HepG2 (cell line): ENCODE data around the gene ANXA6. TPM values are rescaled to one million over a fixed set of nuclear protein-coding genes. Genes with fewer than 3 reads are reported as not detected.

ENCODE experiments used
- ATAC-seq: fragments of 200-7000 bp; cut with Tn5 transposase; 3 replicates; pipeline ENCODE4 v1.9.1; 2020; ENCODE audit warnings: mild to moderate bottlenecking, moderate library complexity
- BruUV-seq: library from RNA; stranded (reverse); fragments of 400-500 nt; replicated peaks from 2 replicates; lab custom pipeline; 2021; lab: Mats Ljungman, UMichigan
- CTCF ChIA-PET: fragments of 300-600 bp; formaldehyde crosslinking; extraction: SDS; loops from one replicate; lab custom pipeline; 2021; ENCODE audit warnings: low total read pairs, inconsistent platforms, low intra/inter-chr PET ratio; lab: Yijun Ruan, JAX
- POLR2A ChIA-PET: fragments of 350-600 bp; sonication (Branson Sonifier 250); formaldehyde crosslinking; loops from one replicate; lab custom pipeline; 2020; ENCODE audit warnings: antibody characterized with exemption, inconsistent platforms; lab: Yijun Ruan, JAX
- DNase-seq: peaks from one replicate; pipeline ENCODE4 v3.0.0-alpha.2; 2015; ENCODE audit warnings: low spot score
- FAIRE-seq: peaks from 3 replicates; lab custom pipeline; 2011; peaks lifted over from hg19 to GRCh38; lab: Jason Lieb, UNC
- H2AFZ ChIP-seq: one replicate; pipeline ENCODE4 v1.6.1; 2011; ENCODE audit warnings: low read length, inconsistent platforms
- H3K27ac ChIP-seq: fragments of 300-600 bp; 3 replicates; pipeline ENCODE4 v1.8.0; 2011; ENCODE audit warnings: mixed run types, mild to moderate bottlenecking, mixed read lengths, low read length, inconsistent platforms; ENCODE audit not compliant: insufficient read depth; ENCODE audit errors: extremely low read length
- H3K27me3 ChIP-seq, 2 experiments: fragments of 200-600 bp in 1 of 2; 2 replicates in 1 of 2; 3 replicates in 1 of 2; pipeline versions ENCODE4 v1.6.0 to v1.8.0; 2011; ENCODE audit warnings: low read length in 2 of 2, mild to moderate bottlenecking in 2 of 2, moderate library complexity in 2 of 2, inconsistent platforms in 1 of 2; ENCODE audit not compliant: insufficient read depth in 2 of 2, control insufficient read depth in 1 of 2
- H3K36me3 ChIP-seq, 2 experiments: fragments of 200-600 bp in 1 of 2; replicated peaks in 1 of 2; 2 replicates in 1 of 2; 3 replicates in 1 of 2; pipeline versions ENCODE4 v1.5.1 to v1.8.0; 2011; ENCODE audit warnings: low read length in 2 of 2, inconsistent platforms in 1 of 2; ENCODE audit not compliant: insufficient read depth in 2 of 2, control insufficient read depth in 1 of 2
- H3K4me1 ChIP-seq: 2 replicates; pipeline ENCODE4 v1.5.1; 2012; ENCODE audit warnings: low read length, inconsistent platforms; ENCODE audit not compliant: insufficient read depth
- H3K4me2 ChIP-seq: 2 replicates; pipeline ENCODE4 v1.6.0; 2011; ENCODE audit warnings: low read depth, low read length, inconsistent platforms
- H3K4me3 ChIP-seq, 3 experiments: fragments of 200-600 bp in 1 of 3; sonication (generic), shearing (Covaris generic) in 1 of 3; replicated peaks in 1 of 3; 2 replicates each; pipeline ENCODE4 v1.5.1; 2011 to 2016; ENCODE audit warnings: low read length in 3 of 3, inconsistent platforms in 2 of 3, low read depth in 2 of 3, mild to moderate bottlenecking in 2 of 3, control low read depth in 1 of 3, mixed read lengths in 1 of 3; ENCODE audit not compliant: insufficient read depth in 1 of 3
- H3K79me2 ChIP-seq: one replicate; pipeline ENCODE4 v1.6.1; 2011; ENCODE audit warnings: low read length, inconsistent platforms; ENCODE audit not compliant: insufficient read depth
- H3K9ac ChIP-seq: 2 replicates; pipeline ENCODE4 v1.6.0; 2011; ENCODE audit warnings: mild to moderate bottlenecking, low read depth, low read length, inconsistent platforms; ENCODE audit not compliant: insufficient read depth
- H3K9me3 ChIP-seq: 2 replicates; pipeline ENCODE4 v1.5.1; 2012; ENCODE audit warnings: mild to moderate bottlenecking, low read length
- H4K20me1 ChIP-seq: 2 replicates; pipeline ENCODE4 v1.6.0; 2011; ENCODE audit warnings: inconsistent platforms, mild to moderate bottlenecking, low read length, moderate library complexity; ENCODE audit not compliant: insufficient read depth
- ELF1 ChIP-seq: sonication (generic); formaldehyde crosslinking; IDR thresholded peaks from 2 replicates; pipeline ENCODE4 v1.4.0; 2020; ENCODE audit warnings: missing genetic modification reagents
- HINFP ChIP-seq: sonication (generic); formaldehyde crosslinking; IDR thresholded peaks from 2 replicates; pipeline ENCODE4 v1.4.0; 2020; ENCODE audit warnings: low read depth, mild to moderate bottlenecking, missing genetic modification reagents
- MXD4 ChIP-seq: IDR thresholded peaks from 2 replicates; pipeline ENCODE4 v1.6.1; 2016; ENCODE audit warnings: mild to moderate bottlenecking, missing biosample characterization, missing genetic modification reagents
- PATZ1 ChIP-seq: sonication (generic); formaldehyde crosslinking; IDR thresholded peaks from 2 replicates; pipeline ENCODE4 v1.4.0; 2020; ENCODE audit warnings: missing genetic modification reagents
- PAXIP1 ChIP-seq: sonication (generic); formaldehyde crosslinking; conservative IDR thresholded peaks from 2 replicates; pipeline ENCODE4 v1.4.0; 2020; ENCODE audit warnings: mild to moderate bottlenecking, missing genetic modification reagents, moderate library complexity
- ZNF333 ChIP-seq: sonication (generic); formaldehyde crosslinking; IDR thresholded peaks from 2 replicates; pipeline ENCODE4 v1.4.0; 2020; ENCODE audit warnings: mild to moderate bottlenecking, missing genetic modification reagents, borderline replicate concordance
- ZNF629 ChIP-seq: sonication (generic); formaldehyde crosslinking; conservative IDR thresholded peaks from 2 replicates; pipeline ENCODE4 v1.5.0; 2020; ENCODE audit warnings: missing genetic modification reagents
- WGBS: methylation state at CpG from one replicate; pipeline ENCODE4 v1.1.6; 2017; ENCODE audit warnings: low lambda C conversion rate; 5-methylcytosine and 5-hydroxymethylcytosine counted together
- in situ Hi-C: cut with HindIII; loops from 2 replicates; pipeline ENCODE4 v1.10.0; 2017; ENCODE audit warnings: low pct_unique_long_range_greater_than_20kb; ENCODE audit not compliant: extremely low pct_ligation_motif_present
- intact Hi-C: fragments of 100-400 bp; cut with micrococcal nuclease; formaldehyde crosslinking; loops from one replicate; pipeline ENCODE4 v1.10.0; 2022; ENCODE audit not compliant: unreplicated experiment
- polyA plus RNA-seq, 8 experiments: library from polyadenylated mRNA; depleted of rRNA in 3 of 8; stranded (reverse) in 7 of 8; unstranded in 1 of 8; fragments of >200 nt; fragmentation: Illumina TruSeq in 4 of 8; extraction: Trizol in 4 of 8; gene quantifications; 2 replicates each; pipeline versions ENCODE4 v1.2.1 to v1.2.3, GENCODE V29; 2011 to 2016; ENCODE audit warnings: low read depth in 4 of 8, missing spikeins in 1 of 8, mixed read lengths in 1 of 8; ENCODE audit not compliant: insufficient read depth in 1 of 8
- total RNA-seq, 5 experiments: library from RNA; depleted of rRNA; stranded (reverse); fragments of >200 nt; fragmentation: Illumina TruSeq; extraction: Trizol; gene quantifications; 2 replicates each; pipeline ENCODE4 v1.2.3, GENCODE V29; 2016; ENCODE audit warnings: low read depth in 1 of 5

ANXA6 gene
- total and polyA plus RNA-seq, 2 of the 13 experiments (the other 11 are each of a cell fraction or from before 2014, with no cell fraction given) = 103 to 125 TPM

- H3K4me3 ChIP-seq = no peak overlapping the region
- ChIA-PET POLR2A (no interaction called here), CTCF (no interaction called here)
- H2AFZ ChIP-seq = no peak overlapping the region
- DNase-seq (no peak), ATAC-seq (no peak), FAIRE-seq (no peak)
- in situ Hi-C loops = no loop called here
- no TSS peak for BruUV-seq
- H4K20me1 ChIP-seq = no peaks in the 10 kb centered on the region; the same call in 1 of the 2 replicates
- peak; percentile 49 for TF ChIP-seq ZNF629
- TF ChIP-seq ZNF333 (CRISPR knock-in tag) = no peak
- H3K27ac ChIP-seq = peak overlapping the region; percentile 27
- H3K27me3 ChIP-seq = no peaks in the 10 kb centered on the region
- peaks cover 56% of the 10 kb centered on the region for H3K4me1 ChIP-seq
- peaks cover 30% of the 10 kb centered on the region for H3K79me2 ChIP-seq
- WGBS = 88% methylated on average over 1 of the region's 2 CpGs
- peak overlapping the region; percentile 5; the same call in 1 of the 2 replicates for H3K4me2 ChIP-seq
- intact Hi-C loops = no loop called here
- H3K9me3 ChIP-seq = no peaks in the 10 kb centered on the region
- peaks cover 7 to 17% of the 10 kb centered on the region in 2 experiments for H3K36me3 ChIP-seq
- H3K9ac ChIP-seq = no peak overlapping the region
Measured at GRCh38 chr5:151151263-151151660, 6.3 kb downstream of the ANXA6 start.

- ATAC-seq (peak; percentile 74), FAIRE-seq (no peak), DNase-seq (no peak)
- CTCF ChIA-PET = no interaction called here
- no peaks in the 10 kb centered on the region; the same call in 1 of the 2 replicates for H4K20me1 ChIP-seq
- BruUV-seq = no TSS peak
- 54% methylated on average over 3 of the region's 5 CpGs for WGBS
- H3K4me3 ChIP-seq = no peak overlapping the region
- no peak overlapping the region for H2AFZ ChIP-seq
- peak overlapping the region; percentile 11; the same call in 1 of the 2 replicates for H3K4me2 ChIP-seq
- intact Hi-C loops (no loop called here), in situ Hi-C loops (no loop called here)
- no peaks in the 10 kb centered on the region for H3K9me3 ChIP-seq
- H3K27ac ChIP-seq = peak overlapping the region; percentile 27
- POLR2A ChIA-PET = no interaction called here
- peaks cover 53% of the 10 kb centered on the region for H3K4me1 ChIP-seq
- H3K27me3 ChIP-seq = no peaks in the 10 kb centered on the region
- H3K79me2 ChIP-seq = peaks cover 24% of the 10 kb centered on the region
- H3K36me3 ChIP-seq = peaks cover 9 to 21% of the 10 kb centered on the region in 2 experiments
- H3K9ac ChIP-seq = no peak overlapping the region
- TF ChIP-seq ELF1 (CRISPR knock-in tag) (0 out of 2 replicates have a peak, but pooled peaks have one; percentile 32), PAXIP1 (CRISPR knock-in tag) (0 out of 2 replicates have a peak, but pooled peaks have one; percentile 21), MXD4 (CRISPR knock-in tag) (no peak), HINFP (no peak), PATZ1 (CRISPR knock-in tag) (0 out of 2 replicates have a peak, but pooled peaks have one; percentile 17)
Measured at GRCh38 chr5:151150471-151151262, 6.9 kb downstream of the ANXA6 start.
